Kidney (tissue), 14 donors: Measurements from ENCODE around the gene LSM7. TPM values are rescaled to one million over a fixed set of nuclear protein-coding genes. Genes with fewer than 3 reads are reported as not detected.

Experiments used
- DNase-seq, 5 donors: peaks; one replicate each; pipeline ENCODE4 v3.0.0-alpha.2; 2013 to 2020
- FAIRE-seq: peaks from 2 replicates; lab custom pipeline; 2012; peaks lifted over from hg19 to GRCh38; lab: Jason Lieb, UNC
- H3K27ac ChIP-seq, 2 donors: one replicate each; pipeline ENCODE4 v1.7.0; 2013; ENCODE audit warnings: low read depth in 2 of 2, low read length in 2 of 2, inconsistent platforms in 1 of 2
- H3K27me3 ChIP-seq: one replicate; pipeline ENCODE4 v1.7.1; 2013; ENCODE audit warnings: low read length, inconsistent platforms; ENCODE audit not compliant: control insufficient read depth, insufficient read depth
- H3K36me3 ChIP-seq, 3 donors: one replicate each; pipeline versions ENCODE4 v1.7.0 to v1.7.1; 2013; ENCODE audit warnings: low read length in 3 of 3, control low read depth in 1 of 3, inconsistent platforms in 1 of 3; ENCODE audit not compliant: insufficient read depth in 3 of 3, control insufficient read depth in 2 of 3
- H3K4me1 ChIP-seq, 3 donors: one replicate each; pipeline versions ENCODE4 v1.7.0 to v1.7.1; 2013; ENCODE audit warnings: low read length in 3 of 3, inconsistent platforms in 1 of 3, low read depth in 1 of 3; ENCODE audit not compliant: control insufficient read depth in 2 of 3, insufficient read depth in 2 of 3
- H3K4me3 ChIP-seq, 3 donors: one replicate each; pipeline versions ENCODE4 v1.7.0 to v1.8.1; 2013; ENCODE audit warnings: low read length in 3 of 3, control low read depth in 1 of 3, inconsistent platforms in 1 of 3
- H3K9ac ChIP-seq, 3 donors: one replicate each; pipeline versions ENCODE4 v1.7.0 to v1.7.1; 2013; ENCODE audit warnings: low read length in 3 of 3, control low read depth in 1 of 3, inconsistent platforms in 1 of 3
- H3K9me3 ChIP-seq, 3 donors: one replicate each; pipeline versions ENCODE4 v1.7.0 to v1.7.1; 2013; ENCODE audit warnings: low read length in 3 of 3, control low read depth in 1 of 3, inconsistent platforms in 1 of 3; ENCODE audit not compliant: control insufficient read depth in 2 of 3, insufficient read depth in 1 of 3
- intact Hi-C: fragments of 100-400 bp; cut with DNase I; formaldehyde crosslinking; loops from one replicate; pipeline ENCODE4 v1.11.1; 2022
- polyA plus RNA-seq: library from polyadenylated mRNA; stranded (reverse); fragments of 350-450 nt; fragmentation: Illumina TruSeq; extraction: RNeasy Lipid Tissue Mini Kit (QIAGEN cat#74804); gene quantifications from one replicate; pipeline ENCODE4 v1.2.3, GENCODE V29; 2014; ENCODE audit warnings: low read depth, low replicate concordance; ENCODE audit not compliant: insufficient read depth
- total RNA-seq: library from RNA; stranded (reverse); fragmentation: NEBNext Ultra II Directional; extraction: Animal tissue kit (Norgen Biotek cat#: 25700); gene quantifications from one replicate; pipeline ENCODE4 v1.2.1, GENCODE V29; 2021
- TF ChIP-seq, protein P1 (sequence below): IDR thresholded peaks from 3 replicates; pipeline ENCODE4 v1.5.1; 2012; ENCODE audit warnings: mild to moderate bottlenecking, moderate library complexity, borderline replicate concordance; ENCODE audit not compliant: insufficient read depth; ENCODE audit errors: extremely low read depth
- donor health status: control.
- donor health status: control.
- donor health status: control.
- donor health status: control.
- donor health status: control.
- donor health status: DM: yes; HTN: yes; CAD: no.
- donor health status: Normal renal cell carcinoma (clear cell type).

The LSM7 gene
- total and polyA plus RNA-seq, 2 donors from 2014 or later = 54.0 to 160 TPM

DNA sequence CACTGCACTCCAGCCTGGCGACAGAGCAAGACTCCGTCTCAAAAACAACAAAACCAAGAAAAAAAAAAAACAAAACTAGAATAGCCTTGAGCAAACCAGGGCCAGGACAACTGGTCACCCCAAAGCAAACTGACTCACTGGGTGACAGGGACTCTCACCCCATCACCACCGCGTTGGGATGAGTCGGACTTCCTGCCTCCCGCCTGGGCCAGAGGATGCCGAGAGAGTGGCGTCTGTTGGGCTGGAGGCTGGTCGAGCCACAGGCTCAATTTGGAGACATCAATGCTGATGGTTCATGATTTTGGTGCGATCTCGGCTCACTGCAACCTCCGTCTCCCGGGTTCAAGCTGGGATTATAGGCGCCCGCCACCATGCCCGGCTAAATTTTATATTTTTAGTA is 43.3 kb upstream of the LSM7 start:
- Histone ChIP-seq H3K9ac (no peak overlapping the region), H3K36me3 (no peaks in the 10 kb centered on the region), H3K4me1 (no peaks in the 10 kb centered on the region), H3K9me3 (no peaks in the 10 kb centered on the region), H3K4me3 (no peak overlapping the region), H3K27me3 (no peaks in the 10 kb centered on the region), H3K27ac (no peak overlapping the region)
- FAIRE-seq (no peak), DNase-seq (no peak)
- TF ChIP-seq, protein P1, sequence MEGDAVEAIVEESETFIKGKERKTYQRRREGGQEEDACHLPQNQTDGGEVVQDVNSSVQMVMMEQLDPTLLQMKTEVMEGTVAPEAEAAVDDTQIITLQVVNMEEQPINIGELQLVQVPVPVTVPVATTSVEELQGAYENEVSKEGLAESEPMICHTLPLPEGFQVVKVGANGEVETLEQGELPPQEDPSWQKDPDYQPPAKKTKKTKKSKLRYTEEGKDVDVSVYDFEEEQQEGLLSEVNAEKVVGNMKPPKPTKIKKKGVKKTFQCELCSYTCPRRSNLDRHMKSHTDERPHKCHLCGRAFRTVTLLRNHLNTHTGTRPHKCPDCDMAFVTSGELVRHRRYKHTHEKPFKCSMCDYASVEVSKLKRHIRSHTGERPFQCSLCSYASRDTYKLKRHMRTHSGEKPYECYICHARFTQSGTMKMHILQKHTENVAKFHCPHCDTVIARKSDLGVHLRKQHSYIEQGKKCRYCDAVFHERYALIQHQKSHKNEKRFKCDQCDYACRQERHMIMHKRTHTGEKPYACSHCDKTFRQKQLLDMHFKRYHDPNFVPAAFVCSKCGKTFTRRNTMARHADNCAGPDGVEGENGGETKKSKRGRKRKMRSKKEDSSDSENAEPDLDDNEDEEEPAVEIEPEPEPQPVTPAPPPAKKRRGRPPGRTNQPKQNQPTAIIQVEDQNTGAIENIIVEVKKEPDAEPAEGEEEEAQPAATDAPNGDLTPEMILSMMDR = no peak
- intact Hi-C loops = no loop called here

DNA sequence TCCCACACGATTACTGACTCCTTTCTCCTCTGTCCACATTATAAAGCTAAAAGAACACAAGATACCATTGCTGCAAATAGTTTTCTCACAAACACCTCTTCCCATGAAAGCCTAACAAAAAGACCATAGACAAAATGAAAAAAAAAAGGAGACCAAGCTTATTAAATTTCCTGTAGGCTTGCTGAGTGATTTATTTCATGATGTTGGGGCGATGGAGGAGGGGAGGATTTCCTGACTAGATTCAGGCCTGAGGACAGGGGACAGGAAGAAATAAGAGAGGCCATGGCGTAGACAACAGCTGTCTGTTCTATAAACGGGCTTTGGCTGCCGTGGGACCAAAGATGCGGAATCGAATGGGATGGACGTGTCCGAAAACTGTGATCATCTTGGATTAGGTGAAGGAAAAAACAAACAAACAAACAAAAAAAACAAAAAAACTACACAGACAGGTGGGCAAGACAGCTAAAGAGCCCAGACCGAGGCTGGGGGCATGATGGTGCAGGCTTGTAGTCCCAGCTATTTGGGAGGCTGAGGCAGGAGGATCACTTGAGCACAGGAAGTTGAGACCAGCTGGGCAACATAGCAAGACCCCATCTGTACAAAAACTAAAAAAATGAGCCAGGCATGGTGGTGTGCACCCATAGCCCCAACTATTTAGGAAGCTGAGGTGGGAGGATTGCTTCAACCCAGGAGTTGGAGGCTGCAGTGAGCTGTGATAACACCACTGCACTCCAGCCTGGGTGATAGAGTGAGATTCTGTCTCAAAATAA is 37.0 kb upstream of the LSM7 start:
- no peak overlapping the region for H3K4me3 ChIP-seq
- no peak overlapping the region for H3K9ac ChIP-seq
- intact Hi-C loops = no loop called here
- H3K27me3 ChIP-seq = peaks cover 4% of the 10 kb centered on the region
- DNase-seq = peak in 3 of 5 donors; percentile 51 to 83 (median 82)
- no peak overlapping the region for H3K27ac ChIP-seq
- no peaks in the 10 kb centered on the region for H3K9me3 ChIP-seq
- TF ChIP-seq, protein P1 = no peak
- H3K36me3 ChIP-seq = no peaks in the 10 kb centered on the region
- H3K4me1 ChIP-seq = peaks cover 0 to 4% (median 0%) of the 10 kb centered on the region in 3 donors
- FAIRE-seq = no peak

DNA sequence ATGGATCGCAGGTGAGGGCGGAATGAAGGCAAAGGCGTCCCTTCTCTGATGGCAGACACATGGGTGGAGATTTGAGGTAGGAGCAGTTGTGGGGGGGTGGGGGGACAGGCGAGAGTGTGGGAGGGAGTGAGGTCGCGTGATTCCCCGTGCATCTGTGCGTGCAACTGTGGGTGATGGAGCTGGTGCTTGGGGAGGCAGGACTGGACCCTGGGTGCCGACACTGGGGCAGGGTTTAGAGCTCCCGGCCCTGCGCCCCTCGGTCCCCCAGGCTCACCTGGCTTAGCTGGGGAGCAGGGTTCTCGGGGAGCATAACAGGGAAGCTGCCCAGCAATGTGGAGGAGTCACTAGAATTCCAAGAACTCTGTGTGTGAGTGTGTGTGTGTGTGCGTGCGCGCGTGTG is 35.0 kb upstream of the LSM7 start:
- FAIRE-seq (no peak), DNase-seq (no peak)
- H3K9ac ChIP-seq = no peak overlapping the region
- peaks cover 8% of the 10 kb centered on the region for H3K27me3 ChIP-seq
- intact Hi-C loops = no loop called here
- no peak overlapping the region for H3K27ac ChIP-seq
- TF ChIP-seq, protein P1 = no peak
- no peak overlapping the region for H3K4me3 ChIP-seq
- peaks cover 0 to 4% (median 0%) of the 10 kb centered on the region in 3 donors for H3K4me1 ChIP-seq
- no peaks in the 10 kb centered on the region for H3K9me3 ChIP-seq
- H3K36me3 ChIP-seq = no peaks in the 10 kb centered on the region

DNA sequence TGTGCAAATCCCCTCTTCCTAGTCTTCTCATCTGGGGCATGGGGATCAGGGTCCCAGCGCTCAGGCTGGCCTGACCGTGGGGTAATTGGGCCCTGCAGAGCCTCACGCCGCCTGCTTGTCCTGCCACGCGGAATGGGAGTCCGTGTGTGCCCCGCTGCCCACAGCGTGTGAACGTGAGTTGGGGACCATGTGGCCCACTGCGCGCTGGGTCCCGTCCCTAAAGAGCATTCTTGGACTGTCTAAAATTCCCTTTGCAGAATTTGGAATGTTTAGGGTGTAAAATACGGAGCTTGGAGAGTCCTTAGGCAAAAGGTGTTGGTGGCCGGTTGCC is 34.5 kb upstream of the LSM7 start:
- DNase-seq (no peak), FAIRE-seq (no peak)
- intact Hi-C loops = no loop called here
- H3K27ac ChIP-seq = no peak overlapping the region
- H3K4me1 ChIP-seq = peaks cover 0 to 4% (median 0%) of the 10 kb centered on the region in 3 donors
- H3K4me3 ChIP-seq = no peak overlapping the region
- peaks cover 8% of the 10 kb centered on the region for H3K27me3 ChIP-seq
- no peaks in the 10 kb centered on the region for H3K9me3 ChIP-seq
- TF ChIP-seq, protein P1 = no peak
- H3K9ac ChIP-seq = no peak overlapping the region
- H3K36me3 ChIP-seq = no peaks in the 10 kb centered on the region
